ENCODE measurements around the gene PROCA1. TPM values are rescaled to one million over a fixed set of nuclear protein-coding genes. Genes with fewer than 3 reads are reported as not detected.

The PROCA1 gene
- total RNA-seq, 1 donor from 2014 or later = 12.5 TPM

DNA sequence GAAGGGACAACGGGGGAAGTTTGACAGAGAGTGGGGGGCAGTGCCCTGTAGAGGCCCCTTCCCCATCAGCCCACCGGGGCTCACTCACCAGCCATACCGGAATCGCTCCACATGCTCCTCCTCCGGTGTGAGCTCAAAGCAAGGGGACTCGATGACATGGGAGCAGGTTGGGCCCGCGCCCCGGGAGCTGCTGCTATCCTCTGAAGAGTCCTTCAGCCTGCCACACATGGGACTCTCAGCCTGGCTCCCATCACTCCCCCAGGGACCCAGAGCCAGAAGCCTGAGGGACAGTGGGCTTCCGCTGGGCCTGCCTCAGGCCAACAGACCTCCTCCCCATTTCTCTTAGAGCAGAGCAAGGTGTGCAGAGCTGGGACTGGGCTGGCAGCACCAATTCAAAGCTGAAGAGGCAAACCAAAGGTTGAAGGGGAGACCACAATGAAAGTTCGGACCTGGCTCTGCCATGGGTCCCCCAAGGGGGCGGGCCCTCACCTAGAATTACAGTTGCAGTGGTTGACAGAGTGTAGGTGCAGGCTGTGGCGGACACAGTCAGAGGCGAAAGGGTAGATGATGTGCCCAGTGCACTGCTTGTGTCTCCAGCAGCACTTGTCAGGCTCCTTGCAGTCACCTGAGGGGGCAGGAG is 7.3 kb downstream of the PROCA1 start:
- Histone ChIP-seq H3F3A (ENCODE audit: low read depth) (peaks cover 30% of the 10 kb centered on the region), H4K20me1 (ENCODE audit: low read depth) (peaks cover 40% of the 10 kb centered on the region), H3K27ac (no peak overlapping the region), H3K36me3 (no peaks in the 10 kb centered on the region), H3K27me3 (no peaks in the 10 kb centered on the region), H3K9ac (no peak overlapping the region), H3K4me2 (no peak overlapping the region), H3K4me3 (no peak overlapping the region), H3K79me2 (ENCODE audit: low read depth) (peaks cover 10% of the 10 kb centered on the region), H3K9me3 (ENCODE audit: low read depth) (no peaks in the 10 kb centered on the region), H3K4me1 (peaks cover 20% of the 10 kb centered on the region), H2AFZ (replicated peaks) (no peak overlapping the region)
- H3K4me3 Mint-ChIP-seq = no peak overlapping the region
- H3K9me3 Mint-ChIP-seq = no peaks in the 10 kb centered on the region
- no peak for DNase-seq (ENCODE audit: low spot score)
- peaks cover 10% of the 10 kb centered on the region for H3K27me3 Mint-ChIP-seq (ENCODE audit: insufficient read depth, low read depth)
- H3K36me3 Mint-ChIP-seq = peaks cover 20% of the 10 kb centered on the region
- peaks cover 32% of the 10 kb centered on the region for H3K4me1 Mint-ChIP-seq
- TF ChIP-seq, protein P1, sequence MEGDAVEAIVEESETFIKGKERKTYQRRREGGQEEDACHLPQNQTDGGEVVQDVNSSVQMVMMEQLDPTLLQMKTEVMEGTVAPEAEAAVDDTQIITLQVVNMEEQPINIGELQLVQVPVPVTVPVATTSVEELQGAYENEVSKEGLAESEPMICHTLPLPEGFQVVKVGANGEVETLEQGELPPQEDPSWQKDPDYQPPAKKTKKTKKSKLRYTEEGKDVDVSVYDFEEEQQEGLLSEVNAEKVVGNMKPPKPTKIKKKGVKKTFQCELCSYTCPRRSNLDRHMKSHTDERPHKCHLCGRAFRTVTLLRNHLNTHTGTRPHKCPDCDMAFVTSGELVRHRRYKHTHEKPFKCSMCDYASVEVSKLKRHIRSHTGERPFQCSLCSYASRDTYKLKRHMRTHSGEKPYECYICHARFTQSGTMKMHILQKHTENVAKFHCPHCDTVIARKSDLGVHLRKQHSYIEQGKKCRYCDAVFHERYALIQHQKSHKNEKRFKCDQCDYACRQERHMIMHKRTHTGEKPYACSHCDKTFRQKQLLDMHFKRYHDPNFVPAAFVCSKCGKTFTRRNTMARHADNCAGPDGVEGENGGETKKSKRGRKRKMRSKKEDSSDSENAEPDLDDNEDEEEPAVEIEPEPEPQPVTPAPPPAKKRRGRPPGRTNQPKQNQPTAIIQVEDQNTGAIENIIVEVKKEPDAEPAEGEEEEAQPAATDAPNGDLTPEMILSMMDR (IDR thresholded peaks at IDR 0.05) = no peak
- no peak for TF ChIP-seq EZH2 (IDR thresholded peaks at IDR 0.05)
- no peak for TF ChIP-seq EZH2phosphoT487 (IDR thresholded peaks at IDR 0.05)
- peak overlapping the region; percentile 74 for H3K27ac Mint-ChIP-seq

DNA sequence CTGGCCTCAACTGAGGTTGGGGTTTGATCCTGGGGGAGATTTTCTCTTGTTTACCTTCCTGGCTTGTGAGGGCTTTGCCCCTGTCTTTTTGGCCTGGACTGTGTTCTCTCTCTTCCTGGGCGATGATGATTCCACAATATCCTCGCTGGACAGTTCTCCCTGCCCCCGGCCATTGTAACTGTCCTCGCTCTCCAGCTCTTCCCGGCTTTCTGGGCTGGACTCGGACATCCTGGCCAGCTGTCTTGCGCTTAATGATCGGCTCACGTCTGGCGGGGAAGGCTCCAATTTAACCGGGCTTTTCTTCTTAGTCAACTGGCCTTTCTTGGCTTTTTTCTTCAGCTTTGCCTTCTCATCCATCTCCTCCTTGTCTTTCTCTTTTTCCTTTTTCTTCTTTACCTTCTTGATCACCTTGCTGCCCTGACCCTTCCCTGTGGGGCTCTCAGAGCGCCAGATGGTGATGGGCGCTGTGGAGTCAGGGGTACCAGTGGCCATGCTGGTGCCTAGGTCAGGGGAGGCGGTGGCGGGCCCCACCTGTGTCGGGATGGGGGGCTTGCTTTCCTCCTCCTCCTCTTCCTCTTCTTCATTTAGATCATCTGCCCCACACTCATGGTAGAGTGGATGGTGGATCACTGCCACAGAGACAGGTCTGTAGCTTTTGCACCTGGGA is 8.0 kb downstream of the PROCA1 start:
- Histone ChIP-seq H3F3A (ENCODE audit: low read depth) (peaks cover 30% of the 10 kb centered on the region), H3K79me2 (ENCODE audit: low read depth) (peaks cover 4% of the 10 kb centered on the region), H2AFZ (replicated peaks) (no peak overlapping the region), H4K20me1 (ENCODE audit: low read depth) (peaks cover 40% of the 10 kb centered on the region), H3K4me3 (no peak overlapping the region), H3K4me1 (peaks cover 20% of the 10 kb centered on the region), H3K36me3 (no peaks in the 10 kb centered on the region), H3K4me2 (no peak overlapping the region), H3K9me3 (ENCODE audit: low read depth) (no peaks in the 10 kb centered on the region), H3K27me3 (no peaks in the 10 kb centered on the region), H3K27ac (peak overlapping the region; percentile 78), H3K9ac (peak overlapping the region; percentile 60)
- H3K36me3 Mint-ChIP-seq = peaks cover 21% of the 10 kb centered on the region
- peak overlapping the region; percentile 81 for H3K27ac Mint-ChIP-seq
- H3K9me3 Mint-ChIP-seq = no peaks in the 10 kb centered on the region
- TF ChIP-seq EZH2phosphoT487 (IDR thresholded peaks at IDR 0.05) (no peak), EZH2 (IDR thresholded peaks at IDR 0.05) (no peak)
- TF ChIP-seq, protein P1 (IDR thresholded peaks at IDR 0.05) = no peak
- DNase-seq (ENCODE audit: low spot score) = no peak
- H3K27me3 Mint-ChIP-seq (ENCODE audit: insufficient read depth, low read depth) = peaks cover 8% of the 10 kb centered on the region
- peak overlapping the region; percentile 67 for H3K4me3 Mint-ChIP-seq
- peaks cover 32% of the 10 kb centered on the region for H3K4me1 Mint-ChIP-seq

DNA sequence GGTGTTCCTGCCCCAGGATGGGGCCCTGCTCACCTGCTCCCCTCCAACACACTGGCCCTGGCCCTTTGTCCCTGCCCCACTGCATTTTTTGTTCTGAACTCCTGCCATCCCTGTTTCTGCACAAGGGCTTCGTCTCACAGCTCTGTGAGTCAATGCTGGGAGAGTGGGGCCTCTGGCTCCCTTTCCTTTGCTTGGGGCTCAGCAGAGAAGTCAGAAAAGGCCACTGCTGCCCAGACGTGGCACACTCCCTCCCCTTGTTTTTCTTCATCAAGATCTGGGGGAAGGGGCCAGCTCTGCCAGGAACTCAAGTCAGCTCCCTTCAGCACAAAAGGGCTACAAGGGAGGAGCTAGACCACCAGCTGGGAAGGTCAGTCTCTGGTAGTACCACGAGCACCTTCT is 8.9 kb downstream of the PROCA1 start:
- Mint-ChIP-seq H3K27ac (peak overlapping the region; percentile 57), H3K36me3 (peaks cover 24% of the 10 kb centered on the region), H3K27me3 (ENCODE audit: insufficient read depth, low read depth) (peaks cover 8% of the 10 kb centered on the region), H3K9me3 (no peaks in the 10 kb centered on the region), H3K4me3 (no peak overlapping the region), H3K4me1 (peaks cover 32% of the 10 kb centered on the region)
- H3K36me3 ChIP-seq = no peaks in the 10 kb centered on the region
- peaks cover 27% of the 10 kb centered on the region for H3F3A ChIP-seq (ENCODE audit: low read depth)
- peak overlapping the region; percentile 78 for H3K27ac ChIP-seq
- peaks cover 20% of the 10 kb centered on the region for H3K4me1 ChIP-seq
- H3K4me2 ChIP-seq = peak overlapping the region; percentile 51
- peaks cover 40% of the 10 kb centered on the region for H4K20me1 ChIP-seq (ENCODE audit: low read depth)
- H3K4me3 ChIP-seq = no peak overlapping the region
- no peaks in the 10 kb centered on the region for H3K27me3 ChIP-seq
- no peak overlapping the region for H2AFZ ChIP-seq (replicated peaks)
- peak; percentile 43 for DNase-seq (ENCODE audit: low spot score)
- H3K9ac ChIP-seq = peak overlapping the region; percentile 60
- no peak for TF ChIP-seq EZH2 (IDR thresholded peaks at IDR 0.05)
- TF ChIP-seq, protein P1 (IDR thresholded peaks at IDR 0.05) = no peak
- no peak for TF ChIP-seq EZH2phosphoT487 (IDR thresholded peaks at IDR 0.05)
- no peaks in the 10 kb centered on the region for H3K79me2 ChIP-seq (ENCODE audit: low read depth)
- no peaks in the 10 kb centered on the region for H3K9me3 ChIP-seq (ENCODE audit: low read depth)
